ENCODE results near the gene EVC.

The EVC gene

DNA sequence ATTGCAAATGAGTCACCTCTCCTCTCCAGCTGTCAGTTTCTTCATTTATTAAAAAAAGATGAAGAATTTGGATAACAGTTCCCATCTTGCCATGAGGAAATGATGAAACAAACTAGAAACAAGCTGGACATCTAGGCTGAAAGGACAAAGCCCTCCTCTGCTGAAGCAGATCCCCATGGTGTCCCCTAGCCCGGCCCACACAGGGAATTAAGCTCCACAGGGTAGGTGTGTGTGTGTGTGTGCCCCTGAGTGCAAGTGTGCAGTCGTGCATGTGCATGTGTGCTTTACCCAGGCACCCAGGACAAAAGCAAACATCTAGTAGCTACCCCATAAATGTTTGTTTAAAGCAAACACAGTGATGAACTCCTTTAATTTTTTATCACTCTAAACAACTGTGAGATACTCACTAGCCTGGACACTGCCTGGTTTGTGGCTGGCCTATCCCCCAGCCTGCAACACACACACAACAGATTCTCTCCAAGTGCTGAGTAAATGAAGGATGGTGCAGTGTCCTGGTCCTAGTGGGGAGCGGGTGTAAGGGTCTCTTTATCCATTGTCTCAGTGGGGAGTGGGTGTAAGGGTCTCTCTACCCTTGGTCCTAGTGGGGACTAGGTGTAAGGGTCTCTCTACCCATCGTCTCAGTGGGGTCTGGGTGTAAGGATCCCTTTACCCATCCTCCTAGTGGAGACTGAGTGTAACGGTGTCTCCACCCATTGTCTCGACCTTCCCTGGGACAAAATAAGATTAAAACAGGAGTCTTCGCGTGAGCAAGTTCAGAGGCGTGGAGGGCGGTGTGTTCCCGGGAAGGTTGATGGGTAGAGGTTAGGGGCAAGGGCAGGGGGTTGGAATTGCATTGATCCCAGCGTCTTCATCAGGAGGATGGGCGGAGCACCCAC lies 688 bp upstream of the EVC start:
- Histone ChIP-seq H3K27ac (ENCODE audit: low read length) (no peak overlapping the region), H4K20me1 (ENCODE audit: insufficient read depth, low read length) (no peaks in the 10 kb centered on the region), H2AFZ (ENCODE audit: low read depth, low read length) (no peak overlapping the region), H3K36me3 (ENCODE audit: insufficient read depth, low read length) (no peaks in the 10 kb centered on the region), H3K27me3 (ENCODE audit: insufficient read depth, low read length, poor library complexity) (no peaks in the 10 kb centered on the region), H3K9me3 (ENCODE audit: insufficient read depth, low read length, severe bottlenecking) (peaks cover 4% of the 10 kb centered on the region), H3K79me2 (ENCODE audit: insufficient read depth, low read length) (no peaks in the 10 kb centered on the region), H3K4me3 (ENCODE audit: low read depth in 1 of 2, low read length in 2 of 2) (no peak overlapping the region), H3K4me1 (ENCODE audit: insufficient read depth, low read length) (no peaks in the 10 kb centered on the region), H3K9ac (ENCODE audit: low read depth, low read length) (no peak overlapping the region), H3K4me2 (ENCODE audit: insufficient read depth, low read length) (no peak overlapping the region)
- TF ChIP-seq, protein P1, sequence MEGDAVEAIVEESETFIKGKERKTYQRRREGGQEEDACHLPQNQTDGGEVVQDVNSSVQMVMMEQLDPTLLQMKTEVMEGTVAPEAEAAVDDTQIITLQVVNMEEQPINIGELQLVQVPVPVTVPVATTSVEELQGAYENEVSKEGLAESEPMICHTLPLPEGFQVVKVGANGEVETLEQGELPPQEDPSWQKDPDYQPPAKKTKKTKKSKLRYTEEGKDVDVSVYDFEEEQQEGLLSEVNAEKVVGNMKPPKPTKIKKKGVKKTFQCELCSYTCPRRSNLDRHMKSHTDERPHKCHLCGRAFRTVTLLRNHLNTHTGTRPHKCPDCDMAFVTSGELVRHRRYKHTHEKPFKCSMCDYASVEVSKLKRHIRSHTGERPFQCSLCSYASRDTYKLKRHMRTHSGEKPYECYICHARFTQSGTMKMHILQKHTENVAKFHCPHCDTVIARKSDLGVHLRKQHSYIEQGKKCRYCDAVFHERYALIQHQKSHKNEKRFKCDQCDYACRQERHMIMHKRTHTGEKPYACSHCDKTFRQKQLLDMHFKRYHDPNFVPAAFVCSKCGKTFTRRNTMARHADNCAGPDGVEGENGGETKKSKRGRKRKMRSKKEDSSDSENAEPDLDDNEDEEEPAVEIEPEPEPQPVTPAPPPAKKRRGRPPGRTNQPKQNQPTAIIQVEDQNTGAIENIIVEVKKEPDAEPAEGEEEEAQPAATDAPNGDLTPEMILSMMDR (IDR thresholded peaks at IDR 0.05; ENCODE audit: borderline replicate concordance, extremely low read depth, low read length, poor library complexity, severe bottlenecking) = no peak
- TF ChIP-seq EZH2 (IDR thresholded peaks at IDR 0.05; ENCODE audit: borderline replicate concordance, low read depth, low read length, severe bottlenecking) = no peak
- DNase-seq = no peak
- no peak for ATAC-seq (ENCODE audit: insufficient read depth, low read depth)

DNA sequence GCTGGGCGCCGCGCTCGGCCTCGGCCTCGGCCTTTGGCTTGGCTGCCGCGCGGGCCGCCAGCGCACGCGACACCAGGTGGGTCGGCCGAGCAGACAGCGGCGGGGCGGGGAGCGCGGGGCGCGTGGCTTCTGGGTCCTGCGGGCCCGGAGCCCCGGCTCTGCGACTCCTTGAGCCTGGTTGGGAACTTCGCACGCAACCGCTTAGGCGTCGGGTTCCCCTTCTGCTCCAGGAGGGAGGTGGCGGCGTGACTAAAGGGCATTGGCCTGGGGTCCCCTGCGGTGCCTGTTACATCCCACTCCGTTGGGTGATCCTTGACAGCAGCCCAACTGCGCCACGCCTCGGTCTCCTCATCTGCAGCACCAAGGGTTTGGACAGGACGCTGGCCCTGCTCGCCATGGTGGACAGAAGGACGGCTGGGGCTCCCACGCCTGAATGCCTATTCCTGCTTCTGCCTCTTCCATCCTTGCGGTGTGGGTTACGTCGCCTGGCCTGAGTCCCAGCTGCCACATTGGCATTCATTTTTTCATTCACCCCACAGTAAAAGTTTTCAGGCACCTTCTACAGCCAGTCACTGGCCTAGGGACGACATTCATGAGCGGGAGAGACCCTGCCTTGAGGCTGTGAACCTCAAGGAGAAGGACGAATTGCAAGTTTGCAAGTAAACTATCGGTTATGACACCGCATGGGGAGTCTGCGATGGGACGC lies 631 bp downstream of the EVC start:
- H3K27ac ChIP-seq (ENCODE audit: low read length) = no peak overlapping the region
- H3K4me1 ChIP-seq (ENCODE audit: insufficient read depth, low read length) = no peaks in the 10 kb centered on the region
- no peak overlapping the region for H3K4me2 ChIP-seq (ENCODE audit: insufficient read depth, low read length)
- no peak overlapping the region for H3K4me3 ChIP-seq (ENCODE audit: low read depth in 1 of 2, low read length in 2 of 2)
- no peaks in the 10 kb centered on the region for H3K79me2 ChIP-seq (ENCODE audit: insufficient read depth, low read length)
- no peaks in the 10 kb centered on the region for H4K20me1 ChIP-seq (ENCODE audit: insufficient read depth, low read length)
- no peak for ATAC-seq (ENCODE audit: insufficient read depth, low read depth)
- H2AFZ ChIP-seq (ENCODE audit: low read depth, low read length) = no peak overlapping the region
- no peak overlapping the region for H3K9ac ChIP-seq (ENCODE audit: low read depth, low read length)
- no peak for TF ChIP-seq EZH2 (IDR thresholded peaks at IDR 0.05; ENCODE audit: borderline replicate concordance, low read depth, low read length, severe bottlenecking)
- TF ChIP-seq, protein P1 (IDR thresholded peaks at IDR 0.05; ENCODE audit: borderline replicate concordance, extremely low read depth, low read length, poor library complexity, severe bottlenecking) = no peak
- no peak for DNase-seq
- H3K36me3 ChIP-seq (ENCODE audit: insufficient read depth, low read length) = no peaks in the 10 kb centered on the region
- H3K27me3 ChIP-seq (ENCODE audit: insufficient read depth, low read length, poor library complexity) = no peaks in the 10 kb centered on the region
- H3K9me3 ChIP-seq (ENCODE audit: insufficient read depth, low read length, severe bottlenecking) = peaks cover 6% of the 10 kb centered on the region

DNA sequence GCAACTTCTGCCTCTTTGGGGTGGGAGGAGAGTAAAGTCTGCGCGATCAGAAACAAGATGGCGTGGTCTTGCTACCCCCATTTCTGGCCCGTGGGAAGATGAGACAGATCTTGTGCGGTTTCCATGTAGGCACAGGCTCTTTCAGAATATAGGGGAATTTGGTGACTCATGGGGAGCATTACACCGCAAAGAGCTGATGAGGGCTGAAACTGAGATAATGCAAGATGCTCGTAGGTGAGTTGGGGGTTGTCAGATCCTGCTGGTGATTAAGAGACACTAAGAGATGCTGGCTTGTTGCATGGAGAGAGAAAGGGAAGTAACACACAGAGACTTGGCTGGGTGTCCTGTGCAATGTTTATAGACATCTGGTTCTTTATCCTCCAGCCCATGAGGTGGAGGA lies 1.5 kb downstream of the EVC start:
- H3K4me3 ChIP-seq (ENCODE audit: low read depth in 1 of 2, low read length in 2 of 2) = no peak overlapping the region
- TF ChIP-seq, protein P1 (IDR thresholded peaks at IDR 0.05; ENCODE audit: borderline replicate concordance, extremely low read depth, low read length, poor library complexity, severe bottlenecking) = no peak
- no peak for TF ChIP-seq EZH2 (IDR thresholded peaks at IDR 0.05; ENCODE audit: borderline replicate concordance, low read depth, low read length, severe bottlenecking)
- ATAC-seq (ENCODE audit: insufficient read depth, low read depth) (no peak), DNase-seq (no peak)
- peaks cover 6% of the 10 kb centered on the region for H3K9me3 ChIP-seq (ENCODE audit: insufficient read depth, low read length, severe bottlenecking)
- no peaks in the 10 kb centered on the region for H4K20me1 ChIP-seq (ENCODE audit: insufficient read depth, low read length)
- H3K36me3 ChIP-seq (ENCODE audit: insufficient read depth, low read length) = no peaks in the 10 kb centered on the region
- no peak overlapping the region for H3K27ac ChIP-seq (ENCODE audit: low read length)
- H3K4me2 ChIP-seq (ENCODE audit: insufficient read depth, low read length) = no peak overlapping the region
- no peaks in the 10 kb centered on the region for H3K4me1 ChIP-seq (ENCODE audit: insufficient read depth, low read length)
- H3K79me2 ChIP-seq (ENCODE audit: insufficient read depth, low read length) = no peaks in the 10 kb centered on the region
- H3K27me3 ChIP-seq (ENCODE audit: insufficient read depth, low read length, poor library complexity) = no peaks in the 10 kb centered on the region
- no peak overlapping the region for H2AFZ ChIP-seq (ENCODE audit: low read depth, low read length)
- H3K9ac ChIP-seq (ENCODE audit: low read depth, low read length) = no peak overlapping the region
